SK-N-SH (cell line): ENCODE data around the gene ERMAP.
"Not testable (repeated sequence)": the region's sequence is repeated elsewhere in the genome, so short reads cannot be mapped to it uniquely, and the experiment has no call there.

Experiments
- EP300 ChIP-seq, 2 experiments: IDR thresholded peaks; 2 replicates each; pipeline versions ENCODE4 v1.4.0 to v1.6.1; 2012; ENCODE audit warnings: borderline replicate concordance in 1 of 2, low read depth in 1 of 2, low read length in 1 of 2
- FOXM1 ChIP-seq: IDR thresholded peaks from 2 replicates; pipeline ENCODE4 v1.4.0; 2012; ENCODE audit warnings: low read depth, mild to moderate bottlenecking
- GATA2 ChIP-seq: sonication (generic); formaldehyde crosslinking; IDR thresholded peaks from 2 replicates; pipeline ENCODE4 v1.5.0; 2020; ENCODE audit warnings: mild to moderate bottlenecking, missing genetic modification reagents
- NFIC ChIP-seq: IDR thresholded peaks from 2 replicates; pipeline ENCODE4 v1.4.0; 2012; ENCODE audit warnings: borderline replicate concordance
- POLR2AphosphoS5 ChIP-seq: IDR thresholded peaks from 2 replicates; pipeline ENCODE4 v1.6.1; 2012; ENCODE audit warnings: low read depth, low read length
- TF ChIP-seq, protein P1 (sequence below): fragments of 200-600 bp; sonication (generic); IDR thresholded peaks from 2 replicates; pipeline ENCODE4 v1.6.1; 2017; ENCODE audit warnings: antibody characterized with exemption, mild to moderate bottlenecking, moderate library complexity
- TF ChIP-seq, protein P2 (sequence below): fragments of 150-350 bp; IDR thresholded peaks from 2 replicates; pipeline ENCODE4 v1.6.1; 2017; ENCODE audit warnings: antibody characterized with exemption, low read length, low read depth, borderline replicate concordance

DNA sequence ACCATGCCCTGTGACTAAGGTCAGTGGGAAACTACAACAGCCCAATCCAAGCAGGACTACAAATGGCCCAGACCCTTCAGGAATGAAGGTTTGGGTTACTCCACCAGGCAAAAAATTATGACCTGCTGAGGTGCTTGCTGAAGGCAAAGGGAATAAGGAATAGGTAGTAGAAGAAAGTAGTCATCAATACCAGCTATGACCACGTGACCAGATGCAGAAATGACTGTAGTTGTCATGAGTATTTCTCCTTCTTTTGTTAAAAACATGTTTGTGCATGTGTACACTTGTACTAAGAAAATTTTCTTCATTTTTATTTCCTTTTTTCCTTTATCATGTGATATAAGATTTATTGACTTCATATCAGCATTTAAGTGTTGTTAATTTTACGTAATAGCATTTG is 52.3 kb downstream of the ERMAP start:
- TF ChIP-seq, protein P1, sequence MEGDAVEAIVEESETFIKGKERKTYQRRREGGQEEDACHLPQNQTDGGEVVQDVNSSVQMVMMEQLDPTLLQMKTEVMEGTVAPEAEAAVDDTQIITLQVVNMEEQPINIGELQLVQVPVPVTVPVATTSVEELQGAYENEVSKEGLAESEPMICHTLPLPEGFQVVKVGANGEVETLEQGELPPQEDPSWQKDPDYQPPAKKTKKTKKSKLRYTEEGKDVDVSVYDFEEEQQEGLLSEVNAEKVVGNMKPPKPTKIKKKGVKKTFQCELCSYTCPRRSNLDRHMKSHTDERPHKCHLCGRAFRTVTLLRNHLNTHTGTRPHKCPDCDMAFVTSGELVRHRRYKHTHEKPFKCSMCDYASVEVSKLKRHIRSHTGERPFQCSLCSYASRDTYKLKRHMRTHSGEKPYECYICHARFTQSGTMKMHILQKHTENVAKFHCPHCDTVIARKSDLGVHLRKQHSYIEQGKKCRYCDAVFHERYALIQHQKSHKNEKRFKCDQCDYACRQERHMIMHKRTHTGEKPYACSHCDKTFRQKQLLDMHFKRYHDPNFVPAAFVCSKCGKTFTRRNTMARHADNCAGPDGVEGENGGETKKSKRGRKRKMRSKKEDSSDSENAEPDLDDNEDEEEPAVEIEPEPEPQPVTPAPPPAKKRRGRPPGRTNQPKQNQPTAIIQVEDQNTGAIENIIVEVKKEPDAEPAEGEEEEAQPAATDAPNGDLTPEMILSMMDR: not testable (repeated sequence)
- not testable (repeated sequence) for TF ChIP-seq GATA2 (CRISPR knock-in tag); FOXM1; EP300 (IDR thresholded peaks at IDR 0.05; ENCODE audit: borderline replicate concordance in 1 of 2, low read depth in 1 of 2, low read length in 1 of 2); POLR2AphosphoS5; NFIC
- TF ChIP-seq, protein P2, sequence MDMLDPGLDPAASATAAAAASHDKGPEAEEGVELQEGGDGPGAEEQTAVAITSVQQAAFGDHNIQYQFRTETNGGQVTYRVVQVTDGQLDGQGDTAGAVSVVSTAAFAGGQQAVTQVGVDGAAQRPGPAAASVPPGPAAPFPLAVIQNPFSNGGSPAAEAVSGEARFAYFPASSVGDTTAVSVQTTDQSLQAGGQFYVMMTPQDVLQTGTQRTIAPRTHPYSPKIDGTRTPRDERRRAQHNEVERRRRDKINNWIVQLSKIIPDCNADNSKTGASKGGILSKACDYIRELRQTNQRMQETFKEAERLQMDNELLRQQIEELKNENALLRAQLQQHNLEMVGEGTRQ: not testable (repeated sequence)
